IMR-90 (cell line): Measurements from ENCODE around the gene KLHL17.

Source experiments
- CTCF ChIP-seq: conservative IDR thresholded peaks from 2 replicates; pipeline ENCODE4 v1.5.1; 2012; ENCODE audit warnings: mild to moderate bottlenecking, low read depth, low read length, improper control_type of control experiment
- FOS ChIP-seq: fragments of 150-350 bp; IDR thresholded peaks from 2 replicates; pipeline ENCODE4 v1.6.1; 2016; ENCODE audit warnings: low read depth, low read length
- NFE2L2 ChIP-seq: fragments of 150-350 bp; IDR thresholded peaks from 2 replicates; pipeline ENCODE4 v1.6.1; 2016; ENCODE audit warnings: low read depth, mild to moderate bottlenecking, low read length
- RAD21 ChIP-seq: IDR thresholded peaks from 2 replicates; pipeline ENCODE4 v1.6.1; 2012; ENCODE audit warnings: low read length, improper control_type of control experiment

GRCh38 chr1:959731-960362, 537 bp upstream of the KLHL17 start:
- TF ChIP-seq CTCF (no peak), RAD21 (no peak), NFE2L2 (no peak), FOS (no peak)
